LNCaP clone FGC (cell line): ENCODE measurements around the gene TSPAN2.
A peak's percentile ranks its signal among the peaks of the same experiment; 100 is the strongest.

Source experiments
- DNase-seq: peaks from one replicate; pipeline ENCODE4 v3.0.0-alpha.2; 2011; ENCODE audit warnings: low read depth
- H3K4me3 ChIP-seq: 2 replicates; pipeline ENCODE4 v1.5.1; 2011; ENCODE audit warnings: mild to moderate bottlenecking, low read depth, low read length, control low read depth
- CTCF ChIP-seq: IDR thresholded peaks from 2 replicates; pipeline ENCODE4 v1.5.1; 2012; ENCODE audit warnings: mild to moderate bottlenecking; ENCODE audit not compliant: control insufficient read depth, insufficient read depth; ENCODE audit errors: extremely low read depth

TSPAN2 gene

GRCh38 chr1:115089420-115090185 is at the start of gene TSPAN2:
TSPAN2 (minus strand) TSS chr1:115089503; CDS start chr1:115089432, 71 bp downstream.
- no peak for DNase-seq
- TF ChIP-seq CTCF: no peak
- peak within 1 kb of the TSS; percentile 43 for H3K4me3 ChIP-seq

DNA sequence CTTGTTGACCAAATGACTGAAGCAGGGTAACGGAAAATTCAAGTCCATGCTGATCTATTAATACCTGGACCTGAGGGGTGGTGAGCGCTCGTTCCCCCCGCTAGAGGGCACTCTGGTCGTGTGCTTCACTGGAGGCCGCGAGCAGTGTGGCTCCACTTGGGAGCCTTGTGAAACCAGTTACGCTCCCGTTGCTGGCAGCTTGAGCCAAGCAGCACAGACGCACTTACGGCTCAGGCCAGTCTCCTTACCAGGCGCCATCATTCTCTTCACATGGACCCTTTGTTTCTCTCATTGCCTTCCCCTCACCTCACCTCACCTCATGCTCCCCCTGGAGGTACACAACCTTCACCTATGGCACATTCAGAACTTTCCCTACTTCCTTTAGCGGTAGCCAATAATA is 49.7 kb upstream of the TSPAN2 start:
- peak; percentile 88 for DNase-seq
- no peak overlapping the region for H3K4me3 ChIP-seq
- peak; percentile 97 for TF ChIP-seq CTCF

GRCh38 chr1:115138271-115138670 is 49.0 kb upstream of the TSPAN2 start:
- no peak overlapping the region for H3K4me3 ChIP-seq
- no peak for TF ChIP-seq CTCF
- DNase-seq: no peak

DNA sequence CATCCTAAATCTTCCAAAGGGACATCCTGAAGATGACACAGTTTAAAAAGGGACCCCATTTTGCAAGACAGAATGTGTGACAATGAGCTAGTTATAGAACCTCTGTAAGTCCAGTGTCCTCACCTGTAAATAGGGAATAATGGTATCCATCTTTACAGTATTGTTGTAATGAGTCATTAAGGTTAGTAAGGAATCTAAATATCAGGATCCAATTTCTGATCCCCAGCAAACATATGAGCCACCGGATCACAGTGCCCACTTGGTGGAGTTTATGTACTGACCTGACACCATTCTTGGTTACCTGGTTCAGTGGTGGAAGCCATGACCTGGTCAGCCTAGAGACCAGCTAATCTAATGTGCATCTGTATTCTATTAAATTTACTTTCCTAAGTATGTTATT is 47.9 kb upstream of the TSPAN2 start:
- H3K4me3 ChIP-seq: no peak overlapping the region
- no peak for TF ChIP-seq CTCF
- no peak for DNase-seq

DNA sequence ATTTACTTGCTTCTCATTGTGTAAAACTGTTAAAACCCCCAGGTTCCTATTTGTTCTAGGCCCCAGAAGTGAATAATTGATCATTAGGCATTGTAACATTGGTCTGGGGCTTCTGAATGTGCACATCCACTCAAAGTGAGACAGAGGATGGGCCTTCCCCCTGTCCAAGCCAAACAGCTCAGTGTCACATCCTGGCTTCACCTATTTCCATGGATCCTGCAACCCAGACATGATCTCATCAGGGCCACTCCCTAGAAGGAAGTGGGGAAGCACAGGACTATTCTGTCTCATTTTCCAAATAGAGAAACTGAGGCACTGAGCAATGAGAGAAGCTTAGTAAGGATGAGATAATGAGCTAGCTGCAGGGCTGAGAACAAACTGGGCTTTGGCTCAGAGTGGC is 47.4 kb upstream of the TSPAN2 start:
- no peak for TF ChIP-seq CTCF
- DNase-seq: no peak
- H3K4me3 ChIP-seq: no peak overlapping the region

GRCh38 chr1:115136106-115136505 is 46.8 kb upstream of the TSPAN2 start:
- H3K4me3 ChIP-seq: no peak overlapping the region
- TF ChIP-seq CTCF: no peak
- DNase-seq: no peak

DNA sequence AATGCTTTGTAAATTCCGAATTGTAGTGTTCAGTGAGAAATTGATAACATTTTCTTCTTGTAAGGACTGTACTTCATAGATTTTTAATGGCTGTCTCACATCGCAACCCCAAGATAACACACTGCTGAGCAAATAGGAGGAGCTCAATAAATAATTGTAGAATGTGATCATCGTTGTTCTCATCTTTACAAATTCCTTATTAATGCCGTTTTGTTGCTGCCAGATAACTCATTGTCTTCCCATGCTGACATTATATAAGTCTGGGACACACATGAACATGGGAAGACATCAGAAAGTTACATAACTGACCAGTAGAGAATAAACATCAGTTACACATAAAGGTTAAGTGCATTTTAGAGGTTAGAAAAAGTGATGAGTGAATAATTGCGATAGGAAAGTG is 46.4 kb upstream of the TSPAN2 start:
- TF ChIP-seq CTCF: no peak
- H3K4me3 ChIP-seq: no peak overlapping the region
- no peak for DNase-seq
